H4 (cell line): ENCODE results near the gene RNF5. TPM values are rescaled to one million over a fixed set of nuclear protein-coding genes. Genes with fewer than 3 reads are reported as not detected.

Source experiments
- DNase-seq: peaks from one replicate; pipeline ENCODE4 v3.0.0-alpha.2; 2015; ENCODE audit warnings: low spot score
- total RNA-seq: library from RNA; depleted of rRNA; stranded (reverse); fragments of >200 nt; shearing (Covaris generic); gene quantifications from 2 replicates; pipeline ENCODE4 v1.2.3, GENCODE V29; 2014

RNF5 gene
- total RNA-seq, 1 experiment from 2014 or later, result 56.9 TPM

DNA sequence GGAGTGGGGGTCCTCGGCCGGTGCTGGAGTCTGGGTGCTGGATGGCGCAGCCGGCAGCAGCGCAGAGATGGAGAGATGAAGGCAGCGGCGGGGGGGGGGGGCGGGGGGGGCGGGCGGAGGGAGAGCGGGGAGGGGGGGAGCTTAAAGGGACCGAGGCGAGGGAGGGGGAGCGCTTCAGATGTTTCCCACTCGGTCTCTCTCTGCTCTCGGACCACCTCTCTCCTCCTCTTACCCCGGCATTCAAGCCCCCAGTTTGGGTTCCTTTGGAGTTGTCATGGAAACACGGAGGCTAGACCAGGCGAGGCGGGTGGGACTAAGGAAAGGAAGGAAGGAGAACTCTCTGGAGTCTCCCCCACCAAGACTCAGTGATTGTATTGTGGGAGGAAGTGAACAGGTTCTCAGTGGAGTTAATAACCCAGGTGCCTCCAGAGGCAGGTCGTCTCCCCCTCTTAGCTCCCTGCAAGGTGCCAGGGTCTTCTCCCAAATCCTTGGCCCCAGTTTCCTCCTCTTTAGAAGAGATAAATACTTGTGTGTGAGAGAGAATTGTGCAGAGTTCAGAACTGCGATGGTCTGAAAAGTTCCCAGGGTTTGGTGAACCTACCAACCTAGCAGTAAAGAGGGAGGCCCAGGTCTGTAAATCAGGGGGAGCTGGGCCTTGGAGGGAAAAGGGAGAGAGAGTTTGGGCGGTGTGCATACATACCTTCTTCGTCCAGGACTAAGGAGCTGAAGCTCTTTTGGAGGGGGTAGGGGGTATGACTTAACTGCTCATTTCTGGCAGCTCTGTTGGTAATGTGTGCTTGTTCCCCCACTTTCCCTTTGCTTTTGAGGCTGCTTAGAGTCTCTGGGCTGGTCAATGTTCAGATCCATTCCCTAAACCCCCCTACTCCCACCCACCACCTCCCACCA lies 26.1 kb upstream of the RNF5 start, which contains the start of gene PRRT1:
PRRT1 (minus strand) TSS at position 77 of the 906 bp plus-strand sequence. CDS start 112 bp downstream, outside the sequence.
- DNase-seq, result no peak

DNA sequence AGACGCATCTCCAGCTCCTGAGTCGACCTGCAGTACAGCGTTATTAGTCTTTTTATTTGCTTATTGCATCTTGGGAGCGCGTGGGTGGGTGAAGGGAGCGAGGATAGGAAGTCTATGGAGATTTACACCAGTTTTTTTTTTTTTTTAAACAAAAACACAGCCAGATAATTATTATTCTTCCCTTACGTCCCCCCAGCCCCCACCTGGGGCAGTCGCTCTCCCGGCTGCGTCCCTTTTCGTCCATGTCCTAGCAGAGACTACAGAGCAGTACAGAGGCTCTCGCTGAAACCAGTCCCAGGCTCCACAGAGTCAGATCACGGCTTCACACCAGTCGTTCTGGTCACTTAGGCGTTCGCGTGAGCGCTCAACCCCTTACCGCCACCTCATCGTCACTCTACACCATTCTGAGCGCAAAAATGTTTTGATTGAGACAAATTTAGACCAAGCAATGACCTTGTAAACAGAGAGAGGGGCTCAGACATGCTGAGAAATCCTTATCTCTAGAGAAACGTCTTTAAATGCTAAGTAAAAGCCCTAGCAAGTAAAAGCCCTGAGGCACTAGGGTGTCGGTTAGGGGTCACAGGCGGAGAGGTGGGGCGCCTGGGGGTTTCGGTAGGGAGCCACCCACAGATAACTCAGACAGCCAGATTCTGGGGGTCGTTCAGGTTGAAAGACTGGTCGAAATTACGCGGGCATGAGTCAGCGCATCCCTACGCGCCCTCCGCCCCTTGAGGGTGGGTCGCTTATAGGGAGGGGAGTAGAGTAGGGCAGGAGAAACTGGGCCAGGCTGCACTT lies 25.2 kb upstream of the RNF5 start:
- peak; percentile 32 for DNase-seq

DNA sequence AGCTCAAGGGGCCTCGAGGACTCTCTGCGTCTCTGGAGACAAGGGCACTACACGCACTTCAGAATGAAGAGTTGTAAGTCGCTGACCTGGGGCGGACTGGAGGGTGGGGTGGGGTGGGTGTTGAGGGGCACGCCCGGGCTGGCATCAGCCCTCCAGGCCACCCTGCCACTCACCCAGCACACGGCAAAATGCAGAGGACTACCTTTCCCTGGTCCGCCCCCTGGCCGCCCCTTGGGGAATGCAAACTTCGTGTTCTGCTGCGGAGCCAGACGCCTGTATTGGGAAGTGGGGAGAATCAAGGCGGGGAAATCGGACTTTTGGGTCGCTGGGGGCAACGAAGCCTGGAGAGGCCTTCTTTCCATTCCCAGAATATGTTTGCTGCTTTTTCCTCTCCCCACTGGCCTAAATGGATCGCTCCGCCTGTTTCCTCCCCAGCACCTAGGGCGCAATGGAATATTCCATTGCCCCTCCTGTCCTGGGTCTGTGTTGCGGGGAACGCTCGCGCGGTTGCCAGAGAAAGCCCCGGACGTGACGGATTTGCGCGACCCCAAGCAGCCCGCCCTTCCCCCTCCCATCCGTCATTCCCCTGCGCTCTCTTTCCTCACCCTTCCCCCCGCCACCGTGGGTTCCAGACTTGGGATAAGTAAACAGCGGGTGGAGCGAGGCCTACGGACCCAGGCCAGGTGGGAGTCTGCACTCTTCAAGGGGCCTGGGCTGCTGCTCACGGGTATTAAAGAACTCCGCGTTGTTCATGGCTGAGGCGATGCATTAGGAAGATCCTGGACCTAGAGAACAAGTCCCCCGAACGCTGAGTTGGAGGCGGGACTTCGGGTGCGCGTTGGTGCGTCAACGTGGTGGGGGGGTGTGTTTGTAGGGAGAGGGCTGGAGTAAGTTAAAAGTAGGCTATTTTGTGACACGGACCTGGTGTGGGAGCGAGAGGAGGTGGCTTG lies 24.4 kb upstream of the RNF5 start, which contains the start of gene PPT2:
PPT2 (plus strand) TSS at position 578 of the 950 bp plus-strand sequence. CDS start 454 bp downstream, outside the sequence.
- DNase-seq, result peak; percentile 90

DNA sequence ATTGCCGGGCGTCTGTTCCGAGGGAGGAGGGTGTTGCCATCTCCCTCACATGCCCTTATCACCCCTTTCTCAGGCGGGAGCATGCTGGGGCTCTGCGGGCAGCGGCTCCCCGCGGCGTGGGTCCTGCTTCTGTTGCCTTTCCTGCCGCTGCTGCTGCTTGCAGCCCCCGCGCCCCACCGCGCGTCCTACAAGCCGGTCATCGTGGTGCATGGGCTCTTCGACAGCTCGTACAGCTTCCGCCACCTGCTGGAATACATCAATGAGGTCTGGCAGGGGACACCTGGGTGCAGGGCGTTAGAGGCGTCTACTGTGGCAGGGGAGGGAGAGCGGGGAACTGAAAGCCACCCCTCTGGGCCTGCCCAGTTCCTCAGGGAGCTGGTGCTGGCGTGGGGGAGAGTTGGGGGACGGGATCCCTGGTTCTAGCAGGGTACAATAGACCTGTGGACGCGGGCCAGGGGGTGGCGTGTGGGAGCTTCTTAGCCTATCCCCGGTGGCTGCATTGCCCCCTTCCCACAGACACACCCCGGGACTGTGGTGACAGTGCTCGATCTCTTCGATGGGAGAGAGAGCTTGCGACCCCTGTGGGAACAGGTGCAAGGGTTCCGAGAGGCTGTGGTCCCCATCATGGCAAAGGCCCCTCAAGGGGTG lies 23.6 kb upstream of the RNF5 start:
- DNase-seq, result peak; percentile 76

DNA sequence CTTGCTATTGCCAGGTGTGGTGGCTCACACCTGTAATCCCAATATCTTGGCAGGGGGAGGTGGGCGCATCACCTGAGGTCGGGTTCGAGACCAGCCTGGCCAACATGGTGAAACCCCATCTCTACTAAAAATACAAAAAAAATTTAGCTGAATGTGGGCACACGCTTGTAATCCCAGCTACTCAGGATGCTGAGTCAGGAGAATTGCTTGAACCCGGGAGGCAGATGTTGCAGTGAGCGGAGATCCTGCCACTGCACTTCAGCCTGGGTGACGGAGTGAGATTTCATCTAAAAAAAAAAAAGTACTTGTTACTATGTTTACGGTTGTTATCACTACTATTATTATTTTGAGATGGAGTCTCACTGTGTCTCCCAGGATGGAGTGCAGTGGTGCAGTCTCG lies 21.3 kb upstream of the RNF5 start:
- DNase-seq, result no peak

DNA sequence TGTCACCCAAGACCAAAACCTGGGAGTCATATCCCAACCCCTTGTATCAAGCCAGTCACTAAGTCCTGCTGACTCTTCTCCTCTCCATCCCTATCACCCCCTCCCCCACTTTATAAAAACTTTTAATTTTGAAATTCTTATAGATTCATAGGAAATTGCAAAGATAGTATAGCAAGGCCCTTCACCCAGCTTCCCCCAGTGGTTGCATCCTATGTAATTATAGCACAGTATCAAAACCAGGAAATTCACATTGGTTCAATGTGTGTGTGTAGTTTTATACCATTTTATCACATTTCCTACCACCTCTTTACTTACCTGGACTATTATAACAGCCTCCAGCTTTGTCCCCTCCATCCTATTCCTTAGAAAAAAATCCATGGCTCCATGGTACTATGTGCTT lies 20.2 kb upstream of the RNF5 start:
- no peak for DNase-seq

DNA sequence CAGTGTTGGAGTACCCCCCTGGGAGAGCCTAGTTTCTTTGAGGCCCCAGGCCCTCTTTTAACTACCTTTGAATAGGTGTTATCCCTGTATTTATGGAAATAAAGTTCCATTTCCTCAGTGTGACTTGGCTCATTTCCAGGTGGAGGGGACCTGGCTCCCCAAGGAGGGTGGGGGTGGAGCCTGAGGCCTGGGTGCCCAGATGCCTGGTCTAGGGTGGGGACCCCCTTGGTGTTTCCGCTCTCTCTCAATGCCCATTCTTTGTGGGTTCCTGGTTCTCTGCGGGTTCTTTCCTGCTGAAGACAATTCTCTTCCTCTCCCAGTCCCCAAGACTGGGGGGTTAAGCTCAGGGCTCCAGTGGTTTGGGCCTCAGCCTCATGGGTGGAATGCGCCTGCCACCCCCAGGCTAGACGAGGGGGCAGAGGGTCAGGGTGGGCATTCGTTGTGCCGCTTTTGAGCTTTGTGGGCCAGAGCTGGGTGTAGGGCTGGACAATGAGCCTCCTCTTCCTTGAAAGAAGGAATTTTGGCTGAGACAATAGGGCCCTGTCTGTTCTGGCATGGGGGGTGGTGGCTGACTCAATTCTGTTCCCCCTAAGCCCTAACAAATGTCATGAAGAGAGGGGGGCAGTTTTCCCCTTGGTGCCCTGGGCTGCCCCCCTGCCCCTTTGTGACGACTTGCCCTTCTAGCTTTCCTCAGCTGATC lies 14.5 kb upstream of the RNF5 start:
- no peak for DNase-seq

DNA sequence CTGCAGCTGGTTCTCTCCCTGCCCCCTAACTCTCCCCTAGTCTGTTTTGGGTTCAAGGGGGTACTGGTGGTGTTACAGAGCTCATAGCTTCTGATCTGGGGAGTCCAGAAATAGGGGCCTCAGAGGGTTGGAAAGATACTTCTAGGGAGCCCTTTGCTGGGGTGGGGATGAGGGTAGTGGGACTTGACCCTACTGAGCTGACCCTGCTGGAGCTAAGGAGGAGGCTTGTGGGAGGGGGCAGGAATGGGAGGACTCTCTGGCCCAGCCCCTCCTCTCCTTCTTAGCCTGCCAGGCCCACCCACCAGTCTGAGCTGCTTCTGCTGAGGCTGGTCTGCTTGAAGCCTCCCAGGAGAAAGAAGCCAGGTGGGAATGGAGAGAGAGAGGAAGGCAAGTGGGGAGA lies 13.9 kb upstream of the RNF5 start, which contains the start of gene EGFL8:
EGFL8 (plus strand) TSS at position 301 of the 400 bp plus-strand sequence. CDS start 1,571 bp downstream, outside the sequence.
- DNase-seq, result no peak

DNA sequence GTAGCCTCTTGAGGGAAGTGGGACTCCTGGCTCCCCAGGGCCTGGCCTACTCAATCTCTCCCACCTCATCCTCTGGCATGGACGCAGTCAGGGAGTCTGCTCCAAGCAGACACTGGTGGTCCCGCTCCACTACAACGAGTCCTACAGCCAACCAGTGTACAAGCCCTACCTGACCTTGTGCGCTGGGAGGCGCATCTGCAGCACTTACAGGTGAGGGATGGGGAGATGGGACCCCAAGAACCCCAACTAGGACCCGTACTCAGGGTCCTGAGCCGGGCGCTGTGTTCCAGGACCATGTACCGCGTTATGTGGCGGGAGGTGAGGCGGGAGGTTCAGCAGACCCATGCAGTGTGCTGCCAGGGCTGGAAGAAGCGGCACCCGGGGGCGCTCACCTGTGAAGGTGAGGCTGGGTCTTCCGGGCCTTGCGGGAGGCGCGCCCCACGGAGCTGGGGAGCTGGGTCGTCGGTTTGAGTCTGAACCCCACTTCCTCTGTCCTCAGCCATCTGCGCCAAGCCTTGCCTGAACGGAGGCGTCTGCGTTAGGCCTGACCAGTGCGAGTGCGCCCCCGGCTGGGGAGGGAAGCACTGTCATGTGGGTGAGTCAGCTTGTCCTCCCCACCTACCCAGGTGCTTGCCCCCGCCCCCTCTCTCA lies 11.7 kb upstream of the RNF5 start:
- no peak for DNase-seq

DNA sequence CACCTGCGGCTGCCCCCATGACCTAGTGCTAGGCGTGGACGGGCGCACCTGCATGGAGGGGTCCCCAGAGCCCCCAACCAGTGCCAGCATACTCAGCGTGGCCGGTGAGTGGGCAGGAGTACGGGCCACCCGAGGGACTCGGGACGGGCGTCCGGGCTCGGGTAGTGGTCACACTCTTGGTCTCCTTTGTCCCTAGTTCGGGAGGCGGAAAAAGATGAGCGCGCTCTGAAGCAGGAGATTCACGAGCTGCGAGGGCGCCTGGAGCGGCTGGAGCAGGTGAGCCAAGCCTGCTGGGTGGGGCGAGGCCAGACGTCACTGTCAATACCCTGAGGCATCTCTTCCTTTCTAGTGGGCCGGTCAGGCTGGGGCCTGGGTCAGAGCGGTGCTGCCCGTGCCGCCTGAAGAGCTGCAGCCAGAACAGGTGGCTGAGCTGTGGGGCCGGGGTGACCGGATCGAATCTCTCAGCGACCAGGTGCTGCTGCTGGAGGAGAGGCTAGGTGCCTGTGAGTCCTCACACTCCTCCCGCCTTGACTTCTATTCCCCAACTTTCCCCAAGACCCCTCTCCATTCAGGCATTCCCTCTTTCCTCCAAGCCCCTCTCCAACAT lies 10.9 kb upstream of the RNF5 start:
- no peak for DNase-seq

DNA sequence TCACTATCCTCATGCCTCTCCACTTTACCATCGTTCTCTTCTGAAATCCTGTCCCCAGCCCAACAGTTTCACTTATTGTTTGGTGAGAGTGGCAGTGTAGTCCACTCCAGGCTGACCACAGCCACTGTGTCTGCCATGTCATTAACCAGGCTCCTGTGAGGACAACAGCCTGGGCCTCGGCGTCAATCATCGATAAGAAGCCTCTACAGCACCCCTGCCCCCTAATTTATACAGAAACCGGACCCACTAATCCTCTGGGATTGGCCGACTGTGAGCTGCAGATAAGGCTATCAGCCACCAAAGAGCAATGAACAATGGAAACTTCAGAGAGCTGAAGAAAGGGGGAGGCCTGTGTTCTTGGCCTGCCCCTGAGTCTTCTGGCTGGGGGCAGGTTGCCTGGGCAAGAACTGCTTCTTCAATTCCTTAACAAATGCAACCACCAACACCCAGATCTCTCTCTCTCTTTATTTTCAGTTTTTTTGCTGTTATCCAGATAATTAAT lies 10.4 kb upstream of the RNF5 start:
- DNase-seq, result no peak

DNA sequence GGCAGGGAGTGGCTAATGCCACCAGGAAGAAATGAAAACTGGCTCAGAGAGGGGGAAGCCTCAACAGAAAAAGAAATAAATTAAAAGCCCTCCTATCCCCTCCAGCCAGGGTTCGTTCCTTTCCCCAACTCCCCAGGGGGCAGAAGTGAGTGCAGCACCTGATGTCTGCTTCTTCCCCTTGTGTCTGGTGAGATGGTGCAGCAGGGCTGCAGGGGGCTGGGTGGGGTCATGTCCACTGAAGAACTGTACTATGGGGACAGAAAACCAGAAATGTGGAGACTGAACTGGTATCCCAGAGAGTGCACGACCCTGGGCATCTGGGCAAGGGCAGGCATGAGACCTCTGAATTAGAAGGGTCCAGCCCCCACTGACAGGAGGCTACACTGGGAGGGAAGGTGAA lies 9.9 kb upstream of the RNF5 start:
- no peak for DNase-seq

DNA sequence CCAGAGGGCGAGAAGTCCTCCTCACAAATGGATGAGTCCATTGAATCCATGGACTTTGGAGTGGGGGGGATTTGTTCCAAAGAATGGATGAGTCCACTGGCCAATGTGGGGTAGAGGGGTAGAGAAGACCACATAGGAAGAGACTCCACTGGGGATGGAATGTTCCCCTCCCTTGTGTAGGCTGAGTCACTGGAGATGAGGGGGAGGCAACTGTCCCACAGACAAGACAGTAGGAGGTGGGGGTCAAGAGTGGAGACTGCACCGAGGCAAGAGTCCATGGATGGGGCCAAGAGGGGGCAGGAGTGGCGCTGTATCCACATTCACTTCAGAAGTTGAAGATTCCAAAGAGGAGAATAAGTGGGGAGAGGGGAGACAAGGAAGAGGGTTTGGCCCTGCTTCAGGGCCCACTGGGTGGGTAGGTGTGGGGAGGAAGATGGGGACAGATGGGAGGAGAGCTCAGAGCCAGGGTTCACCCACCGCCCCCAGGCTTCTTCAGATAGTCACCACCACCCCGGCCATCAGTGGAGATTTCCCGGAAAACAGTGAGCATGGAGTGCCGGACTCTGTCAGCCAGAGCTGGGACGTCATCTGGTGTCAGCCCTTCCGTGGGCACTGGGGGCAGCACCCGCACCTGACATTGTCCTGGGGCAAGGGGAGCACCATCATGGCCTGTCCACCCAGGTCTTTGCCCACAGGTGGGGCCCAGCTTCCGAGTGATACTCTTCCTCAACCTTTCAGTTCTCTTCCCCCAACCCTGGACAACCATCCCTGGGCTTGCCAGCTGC lies 9.2 kb upstream of the RNF5 start:
- DNase-seq, result no peak

DNA sequence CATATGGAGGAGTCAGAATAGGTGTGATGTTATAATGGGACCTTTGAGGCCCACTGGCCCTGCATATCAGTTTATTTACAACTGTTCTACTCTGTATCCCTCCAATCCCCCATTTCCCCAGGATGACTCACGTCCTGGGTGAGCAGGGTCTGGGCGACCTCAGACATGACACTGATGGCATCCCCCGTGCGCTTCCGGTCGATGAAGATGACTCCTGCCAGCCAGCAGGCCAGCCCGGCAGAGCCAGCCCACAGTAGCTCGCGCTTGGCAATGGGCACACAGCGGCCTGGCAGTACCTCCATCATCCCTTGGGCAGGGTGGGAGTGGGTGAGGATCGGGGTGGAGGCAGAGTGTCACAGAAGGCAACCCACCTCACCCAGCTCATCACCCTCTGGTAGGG lies 7.9 kb upstream of the RNF5 start:
- no peak for DNase-seq

DNA sequence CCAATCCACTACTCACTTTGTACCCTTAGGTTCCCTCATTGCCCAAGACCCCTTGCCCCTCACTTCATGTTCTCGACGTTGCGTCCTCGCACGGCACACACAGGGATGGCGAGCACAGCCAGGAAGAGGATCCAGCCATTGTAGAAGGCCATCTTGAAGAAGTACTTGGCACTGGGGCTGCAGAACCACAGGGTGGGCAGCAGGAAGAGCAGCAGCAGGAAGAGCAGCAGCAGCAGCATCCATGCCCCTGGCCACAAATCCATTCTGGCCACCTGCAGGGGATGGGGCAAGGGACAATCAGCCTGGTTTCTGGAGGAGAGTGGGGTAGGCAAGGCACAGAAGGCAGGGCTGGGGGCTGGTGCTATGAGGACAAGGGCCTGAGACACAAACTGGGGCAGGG lies 7.0 kb upstream of the RNF5 start:
- no peak for DNase-seq

DNA sequence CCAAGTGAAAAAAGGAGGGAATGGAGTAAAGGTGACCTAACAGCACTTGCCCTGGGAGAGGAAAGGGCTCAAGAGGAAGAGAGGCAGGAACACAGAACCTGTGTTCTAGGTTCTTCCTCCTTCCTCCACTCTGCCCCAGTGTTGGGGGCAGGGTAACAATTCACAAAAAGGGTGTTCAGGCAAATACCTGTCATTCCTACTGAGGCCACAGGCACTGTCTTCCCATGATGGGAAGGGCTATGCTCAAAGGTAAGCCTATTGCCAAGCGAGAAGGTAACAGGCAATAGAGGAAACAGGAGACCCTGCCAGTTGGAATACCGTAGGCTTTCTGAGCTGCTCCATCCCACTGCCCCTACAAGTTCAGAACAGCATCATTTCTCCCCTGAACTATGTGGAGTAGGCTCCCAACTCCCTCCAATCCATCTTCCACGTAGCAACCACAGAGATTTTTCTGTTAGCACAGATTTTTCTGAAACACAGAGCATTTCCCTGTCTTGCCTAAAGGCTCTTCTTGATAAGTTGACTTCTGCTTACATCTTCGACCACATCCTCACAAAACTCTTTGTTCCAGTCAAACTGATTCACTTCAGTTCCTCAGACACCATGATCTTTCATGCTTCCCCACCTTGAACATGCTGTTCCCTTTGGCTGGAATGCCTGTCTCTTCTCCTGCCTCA lies 5.0 kb upstream of the RNF5 start:
- no peak for DNase-seq

DNA sequence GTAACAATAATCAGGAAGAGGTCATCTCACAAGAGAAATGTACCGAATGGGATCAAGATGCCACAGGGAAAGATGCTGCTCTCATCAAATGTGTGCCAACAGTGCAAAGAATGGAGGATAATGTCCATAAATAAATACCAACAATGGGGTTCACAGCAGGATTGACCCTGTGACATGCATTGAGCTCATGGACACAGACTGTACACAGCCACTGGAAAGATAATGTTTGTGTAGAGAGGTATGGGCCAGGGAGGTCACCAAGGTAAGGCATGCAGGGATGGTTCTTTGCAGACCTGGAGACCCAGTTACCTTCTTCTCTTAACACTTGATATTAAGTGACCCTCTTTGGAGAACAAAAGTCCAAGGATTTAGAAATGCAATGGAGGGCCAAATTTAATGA lies 3.8 kb upstream of the RNF5 start:
- no peak for DNase-seq

DNA sequence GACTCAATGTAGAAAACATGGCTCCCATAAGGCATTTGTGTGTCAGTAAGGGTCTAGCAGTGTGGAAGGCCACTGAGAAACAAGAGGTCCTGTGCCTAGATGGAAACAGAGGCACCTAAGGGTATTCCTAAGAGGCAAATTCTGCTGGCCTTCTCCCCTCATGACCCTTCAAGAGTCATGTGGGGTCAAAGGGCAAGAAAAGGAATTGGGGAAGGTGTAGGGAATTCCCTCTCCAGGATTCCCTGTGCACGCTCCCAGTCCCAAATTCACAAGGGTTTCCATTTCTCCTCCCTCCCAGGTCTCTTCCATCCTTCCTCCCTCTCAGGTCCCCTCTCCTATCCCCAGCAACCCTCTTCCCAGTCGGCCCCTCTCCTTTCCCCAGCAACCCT lies 2.9 kb upstream of the RNF5 start:
- no peak for DNase-seq
